NB4 (cell line): ENCODE results near the gene EAF1.
A peak's percentile ranks its signal among the peaks of the same experiment; 100 is the strongest.
"Not testable (repeated sequence)": the region's sequence is repeated elsewhere in the genome, so short reads cannot be mapped to it uniquely, and the experiment has no call there.

Source experiments
- DNase-seq: peaks from one replicate; pipeline ENCODE4 v3.0.0; 2010; ENCODE audit warnings: low read depth
- H3K4me3 ChIP-seq: one replicate; pipeline ENCODE4 v1.5.1; 2011; ENCODE audit warnings: mild to moderate bottlenecking, low read depth, low read length, moderate library complexity
- MYC ChIP-seq: IDR thresholded peaks from 2 replicates; pipeline ENCODE4 v1.6.1; 2011; ENCODE audit warnings: low read depth, low read length
- POLR2A ChIP-seq: IDR thresholded peaks from 2 replicates; pipeline ENCODE4 v1.6.1; 2011; ENCODE audit warnings: mild to moderate bottlenecking; ENCODE audit not compliant: insufficient read length; ENCODE audit errors: extremely low read depth
- TF ChIP-seq, protein P1 (sequence below): IDR thresholded peaks from one replicate; pipeline ENCODE4 v1.5.1; 2012; ENCODE audit warnings: low read depth, low read length
- TF ChIP-seq, protein P2 (sequence below): IDR thresholded peaks from 2 replicates; pipeline ENCODE4 v1.6.1; 2011; ENCODE audit warnings: low read depth, low read length

EAF1 gene

DNA sequence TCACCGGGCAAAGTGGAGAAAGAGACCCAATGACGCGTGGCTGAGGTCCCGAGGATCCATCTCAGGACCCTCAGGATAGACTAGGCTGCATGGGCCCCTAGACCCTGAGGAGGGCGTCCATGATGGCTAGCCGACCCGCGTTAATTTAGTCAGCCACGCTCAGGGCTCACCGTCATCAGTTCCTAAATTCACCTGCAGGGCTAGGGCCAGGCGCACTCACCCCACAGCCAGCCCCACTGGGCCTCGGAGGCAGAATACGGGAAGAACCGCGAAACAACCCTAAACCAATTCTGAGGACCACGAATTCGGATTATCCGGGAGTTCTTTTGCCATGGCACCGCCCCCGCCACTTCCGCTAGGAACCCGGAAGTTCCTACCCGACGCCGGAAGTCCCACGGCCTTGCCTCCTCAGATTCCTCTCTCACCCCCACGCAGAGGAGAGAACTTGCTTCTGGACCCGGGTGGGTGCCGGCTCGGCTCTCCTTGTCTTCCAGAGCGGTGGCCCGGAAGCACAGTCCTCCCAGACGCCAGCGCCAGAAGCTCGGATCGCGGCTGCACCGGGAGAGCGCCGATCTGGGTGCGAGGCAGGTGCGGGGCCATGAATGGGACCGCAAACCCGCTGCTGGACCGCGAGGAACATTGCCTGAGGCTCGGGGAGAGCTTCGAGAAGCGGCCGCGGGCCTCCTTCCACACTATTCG, at the start of gene EAF1, which contains the start of gene METTL6:
EAF1 (plus strand) TSS at position 417 of the 699 bp plus-strand sequence; CDS start at position 599, 182 bp downstream.
METTL6 (minus strand) TSS at position 363 of the 699 bp plus-strand sequence. CDS start 1,033 bp downstream, outside the sequence.
- peak; percentile 72 for TF ChIP-seq POLR2A
- TF ChIP-seq, protein P1, sequence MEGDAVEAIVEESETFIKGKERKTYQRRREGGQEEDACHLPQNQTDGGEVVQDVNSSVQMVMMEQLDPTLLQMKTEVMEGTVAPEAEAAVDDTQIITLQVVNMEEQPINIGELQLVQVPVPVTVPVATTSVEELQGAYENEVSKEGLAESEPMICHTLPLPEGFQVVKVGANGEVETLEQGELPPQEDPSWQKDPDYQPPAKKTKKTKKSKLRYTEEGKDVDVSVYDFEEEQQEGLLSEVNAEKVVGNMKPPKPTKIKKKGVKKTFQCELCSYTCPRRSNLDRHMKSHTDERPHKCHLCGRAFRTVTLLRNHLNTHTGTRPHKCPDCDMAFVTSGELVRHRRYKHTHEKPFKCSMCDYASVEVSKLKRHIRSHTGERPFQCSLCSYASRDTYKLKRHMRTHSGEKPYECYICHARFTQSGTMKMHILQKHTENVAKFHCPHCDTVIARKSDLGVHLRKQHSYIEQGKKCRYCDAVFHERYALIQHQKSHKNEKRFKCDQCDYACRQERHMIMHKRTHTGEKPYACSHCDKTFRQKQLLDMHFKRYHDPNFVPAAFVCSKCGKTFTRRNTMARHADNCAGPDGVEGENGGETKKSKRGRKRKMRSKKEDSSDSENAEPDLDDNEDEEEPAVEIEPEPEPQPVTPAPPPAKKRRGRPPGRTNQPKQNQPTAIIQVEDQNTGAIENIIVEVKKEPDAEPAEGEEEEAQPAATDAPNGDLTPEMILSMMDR: no peak
- TF ChIP-seq, protein P2, sequence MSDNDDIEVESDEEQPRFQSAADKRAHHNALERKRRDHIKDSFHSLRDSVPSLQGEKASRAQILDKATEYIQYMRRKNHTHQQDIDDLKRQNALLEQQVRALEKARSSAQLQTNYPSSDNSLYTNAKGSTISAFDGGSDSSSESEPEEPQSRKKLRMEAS: 0 out of 2 replicates have a peak, but pooled peaks have one; percentile 3
- TF ChIP-seq MYC: peak; percentile 43; the same call in 1 of the 2 replicates
- DNase-seq: peak; percentile 86
- H3K4me3 ChIP-seq: peak within 1 kb of the TSS; percentile 90

DNA sequence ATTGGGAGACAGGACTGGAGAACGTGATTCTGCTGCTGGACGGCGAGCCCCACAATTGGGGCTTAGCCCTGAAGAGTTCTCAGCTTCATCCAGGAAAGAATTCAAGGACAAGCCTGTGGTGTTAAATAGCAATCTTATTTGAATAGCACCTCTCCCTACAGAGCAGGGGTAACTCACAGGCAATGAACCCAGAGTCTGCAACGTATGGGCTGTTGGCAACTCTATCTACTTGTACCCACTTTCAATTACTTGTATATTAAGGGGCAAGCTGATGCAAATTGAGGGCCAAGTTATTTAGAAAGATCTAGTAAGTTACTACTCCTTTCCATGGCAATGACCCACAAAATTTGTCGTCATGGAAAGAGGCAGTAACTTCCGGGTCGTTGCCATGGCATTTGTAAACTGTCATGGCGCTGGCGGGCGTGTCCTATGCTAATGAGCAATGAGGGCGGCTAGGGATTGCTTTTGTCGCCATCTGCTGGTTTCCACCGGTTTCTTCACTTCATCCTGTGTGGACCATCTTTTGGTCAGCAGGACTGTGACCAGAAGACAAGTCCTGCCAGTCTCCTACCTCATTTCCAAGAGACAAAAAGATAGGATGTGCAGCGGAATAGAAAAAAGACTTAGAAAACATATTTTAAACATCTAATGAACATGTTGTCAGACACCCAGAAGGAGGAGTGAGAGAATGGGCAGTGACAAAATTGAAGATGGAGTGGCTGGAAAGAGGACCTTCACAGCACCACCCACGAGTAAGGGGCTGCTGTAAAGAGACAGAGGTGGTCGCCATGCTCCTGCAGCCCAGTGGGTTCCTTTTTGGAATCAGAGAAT, 49.2 kb upstream of the EAF1 start:
- TF ChIP-seq, protein P2: peak; percentile 60
- TF ChIP-seq MYC: peak; percentile 59
- TF ChIP-seq POLR2A: no peak
- TF ChIP-seq, protein P1: peak; percentile 82
- H3K4me3 ChIP-seq: no peak overlapping the region
- DNase-seq: peak; percentile 90

DNA sequence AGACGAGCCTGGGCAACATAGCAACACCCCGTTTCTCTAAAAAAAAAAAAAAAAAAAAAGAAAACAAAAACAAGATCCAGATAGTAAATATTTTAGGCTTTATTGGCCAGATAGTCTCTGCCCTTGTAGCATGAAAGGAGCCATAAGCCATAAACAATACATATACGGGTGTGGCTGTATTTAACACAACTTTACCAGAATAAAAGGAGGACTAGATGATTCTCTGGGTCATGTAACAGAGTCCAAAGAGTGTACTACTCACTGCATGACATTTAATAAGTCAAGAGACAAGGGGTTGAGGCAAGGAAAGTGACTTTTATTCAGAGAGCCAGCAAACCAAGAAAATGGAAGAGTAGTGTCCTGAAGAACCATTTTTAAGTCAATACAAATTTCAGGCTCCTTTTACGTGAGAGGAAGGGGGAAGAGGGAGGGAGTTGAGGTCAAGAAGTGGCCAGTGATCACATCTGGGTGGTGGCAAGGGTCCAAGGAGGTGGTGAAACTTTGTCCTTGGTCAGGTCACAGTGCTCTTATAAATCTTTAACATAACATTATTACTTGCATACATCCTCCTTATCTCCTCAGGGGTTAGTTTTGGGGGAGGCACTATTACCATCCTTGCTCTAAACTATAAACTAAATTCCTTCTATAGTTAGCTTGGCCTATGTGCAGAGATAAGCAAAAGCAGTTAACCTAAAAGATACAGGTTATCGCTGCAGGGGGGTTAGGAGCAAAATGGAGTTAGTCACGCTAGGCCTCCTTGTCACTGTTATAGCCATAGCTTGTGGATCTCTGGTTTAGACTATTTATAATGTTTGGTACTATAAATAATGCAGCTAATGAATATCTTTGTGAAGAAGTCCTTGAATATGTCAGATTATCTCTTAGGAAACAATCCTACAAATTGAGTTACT, 46.2 kb upstream of the EAF1 start:
- no peak for DNase-seq
- H3K4me3 ChIP-seq: no peak overlapping the region
- TF ChIP-seq, protein P1: no peak
- TF ChIP-seq MYC (no peak), POLR2A (no peak)
- TF ChIP-seq, protein P2: no peak

DNA sequence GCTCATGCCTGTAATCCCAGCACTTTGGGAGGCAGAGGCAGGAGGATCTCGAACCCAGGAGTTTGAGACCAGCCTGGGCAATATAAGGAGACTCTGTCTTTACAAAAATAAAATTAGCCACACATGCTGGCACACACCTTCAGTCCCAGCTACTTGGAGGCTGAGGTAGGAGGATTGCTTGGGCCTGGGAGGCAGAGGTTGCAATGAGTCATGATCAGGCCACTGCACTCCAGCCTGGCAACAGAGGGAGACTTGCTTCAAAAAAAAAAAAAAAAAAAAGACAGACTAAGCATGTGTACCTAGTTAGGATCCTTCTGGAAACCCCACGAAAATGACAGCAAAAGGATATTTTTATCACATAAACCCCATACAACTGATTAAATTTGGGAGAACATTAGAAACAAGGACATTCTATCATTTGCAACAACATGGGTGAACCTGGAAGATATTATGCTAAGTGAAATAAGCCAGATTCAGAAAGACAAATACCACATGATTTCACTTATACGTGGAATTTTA, 44.9 kb upstream of the EAF1 start:
- H3K4me3 ChIP-seq: no peak overlapping the region
- TF ChIP-seq, protein P1: no peak
- TF ChIP-seq MYC (no peak), POLR2A (no peak)
- TF ChIP-seq, protein P2: no peak
- DNase-seq: no peak

DNA sequence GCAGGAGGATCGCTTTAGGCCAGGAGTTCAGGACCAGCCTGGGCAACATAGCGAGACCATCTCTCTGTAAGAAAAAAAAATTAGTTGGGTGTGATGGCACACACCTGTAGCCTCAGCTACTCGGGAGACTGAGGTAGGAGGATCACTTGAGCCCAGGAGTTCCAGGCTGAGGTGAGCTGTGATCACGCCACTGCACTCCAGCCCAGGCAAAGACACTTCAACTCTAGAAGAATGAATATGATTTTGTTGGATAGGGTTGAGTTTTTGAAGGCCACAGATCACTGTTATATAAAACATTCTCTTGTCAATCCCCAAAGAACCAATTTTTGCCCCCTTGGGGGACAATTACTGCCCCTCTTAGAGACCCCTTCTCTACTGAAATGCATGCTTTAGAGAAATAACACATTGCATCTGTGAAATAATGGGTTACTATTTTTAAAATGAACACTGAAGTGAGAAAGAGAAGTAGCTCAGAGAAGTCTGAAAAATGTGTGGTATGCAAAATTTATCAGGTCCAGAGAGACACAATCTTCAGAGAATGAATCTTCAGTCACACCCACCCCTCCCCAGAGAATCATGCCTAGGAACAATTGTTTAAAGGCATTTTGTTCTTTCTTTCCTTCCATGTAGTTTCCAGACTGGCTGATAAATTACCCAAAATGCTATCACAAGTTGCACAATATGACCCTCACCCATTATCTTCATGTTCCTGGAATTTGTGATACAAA, 42.7 kb upstream of the EAF1 start:
- DNase-seq: no peak
- no peak overlapping the region for H3K4me3 ChIP-seq
- TF ChIP-seq MYC (no peak), POLR2A (no peak)
- TF ChIP-seq, protein P2: no peak
- TF ChIP-seq, protein P1: no peak

DNA sequence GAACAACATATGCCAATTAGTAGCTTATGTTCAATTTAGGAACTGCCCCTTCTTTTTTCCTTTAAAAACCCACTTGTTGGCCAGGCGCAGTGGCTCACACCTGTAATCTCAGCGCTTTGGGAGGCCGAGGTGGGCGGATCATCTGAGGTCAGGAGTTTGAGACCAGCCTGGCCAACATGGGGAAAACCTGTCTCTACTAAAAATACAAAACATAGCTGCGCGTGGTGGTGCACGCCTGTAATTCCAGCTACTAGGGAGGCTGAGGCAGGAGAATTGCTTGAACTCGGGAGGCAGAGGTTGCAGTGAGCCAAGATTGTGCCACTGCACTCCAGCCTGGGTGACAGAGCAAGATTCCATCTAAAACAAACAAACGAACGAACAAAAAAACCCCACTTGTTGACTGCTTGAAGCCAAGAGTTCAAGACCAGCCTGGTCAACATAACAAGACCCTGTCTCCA, 42.1 kb upstream of the EAF1 start:
- not testable (repeated sequence) for DNase-seq, H3K4me3 ChIP-seq
